GM23338 (cell line): Measurements from ENCODE around the gene ATP6V1G3. TPM values are rescaled to one million over a fixed set of nuclear protein-coding genes. Genes with fewer than 3 reads are reported as not detected.

Source experiments
- ATAC-seq: fragments of 200-7000 bp; cut with Tn5 transposase; 3 replicates; pipeline ENCODE4 v1.9.1; 2020
- DNase-seq: peaks from one replicate; pipeline ENCODE4 v3.0.0-alpha.2; 2015; ENCODE audit warnings: low spot score
- H2AFZ ChIP-seq: fragments of 200-600 bp; sonication (generic); 2 replicates; pipeline ENCODE4 v1.8.0; 2016; ENCODE audit warnings: antibody characterized with exemption, mild to moderate bottlenecking, moderate library complexity
- H3F3A ChIP-seq: fragments of 200-600 bp; sonication (generic); replicated peaks from 2 replicates; pipeline ENCODE4 v1.8.0; 2017; ENCODE audit warnings: antibody characterized with exemption, mixed run types, low read depth
- H3K27ac ChIP-seq: fragments of 200-600 bp; sonication (generic); 2 replicates; pipeline ENCODE4 v1.6.1; 2016; ENCODE audit warnings: low read depth
- H3K27me3 ChIP-seq: fragments of 200-600 bp; sonication (generic); 2 replicates; pipeline ENCODE4 v1.8.0; 2016; ENCODE audit warnings: mild to moderate bottlenecking, mixed run types, moderate library complexity; ENCODE audit not compliant: insufficient read depth
- H3K36me3 ChIP-seq: fragments of 200-600 bp; sonication (generic); 2 replicates; pipeline ENCODE4 v1.8.0; 2016; ENCODE audit warnings: mild to moderate bottlenecking; ENCODE audit not compliant: insufficient read depth
- H3K4me1 ChIP-seq: fragments of 200-600 bp; sonication (generic); 2 replicates; pipeline ENCODE4 v1.8.0; 2016; ENCODE audit warnings: mild to moderate bottlenecking, moderate library complexity; ENCODE audit not compliant: insufficient read depth
- H3K4me2 ChIP-seq: fragments of 200-600 bp; sonication (generic); 2 replicates; pipeline ENCODE4 v1.7.1; 2017; ENCODE audit warnings: mixed run types
- H3K4me3 ChIP-seq: fragments of 200-600 bp; sonication (generic); 2 replicates; pipeline ENCODE4 v1.6.1; 2016; ENCODE audit warnings: mixed run types
- H3K79me2 ChIP-seq: fragments of 200-600 bp; sonication (generic); replicated peaks from 2 replicates; pipeline ENCODE4 v1.8.0; 2017; ENCODE audit warnings: mild to moderate bottlenecking; ENCODE audit not compliant: insufficient read depth
- H3K9me2 ChIP-seq: fragments of 200-600 bp; sonication (generic); 2 replicates; pipeline ENCODE4 v1.8.0; 2017; ENCODE audit not compliant: insufficient read depth
- H4K20me1 ChIP-seq: fragments of 200-600 bp; sonication (generic); replicated peaks from 2 replicates; pipeline ENCODE4 v1.8.0; 2017; ENCODE audit warnings: mild to moderate bottlenecking; ENCODE audit not compliant: insufficient read depth
- H3K27ac Mint-ChIP-seq: 2 replicates; pipeline ENCODE4 v1.8.0; 2020; ENCODE audit warnings: inconsistent platforms, mild to moderate bottlenecking, moderate library complexity, mixed read lengths
- H3K27me3 Mint-ChIP-seq: 3 replicates; pipeline ENCODE4 v1.8.0; 2022; ENCODE audit warnings: low read depth, mild to moderate bottlenecking, moderate library complexity, mixed read lengths, inconsistent platforms; ENCODE audit not compliant: insufficient read depth, poor library complexity
- H3K36me3 Mint-ChIP-seq: 3 replicates; pipeline ENCODE4 v1.8.0; 2021; ENCODE audit warnings: low read depth, mild to moderate bottlenecking, inconsistent platforms, moderate library complexity, mixed read lengths
- H3K4me1 Mint-ChIP-seq: 3 replicates; pipeline ENCODE4 v1.8.0; 2020; ENCODE audit warnings: mild to moderate bottlenecking, inconsistent platforms, mixed read lengths
- H3K4me3 Mint-ChIP-seq: 3 replicates; pipeline ENCODE4 v1.8.0; 2021; ENCODE audit warnings: moderate library complexity, mild to moderate bottlenecking, inconsistent platforms, mixed read lengths
- H3K9me3 Mint-ChIP-seq: 3 replicates; pipeline ENCODE4 v1.8.0; 2020; ENCODE audit warnings: moderate library complexity, mild to moderate bottlenecking, inconsistent platforms, mixed read lengths
- CREB1 ChIP-seq: fragments of 250-450 bp; sonication (Bioruptor Pico); IDR thresholded peaks from 2 replicates; pipeline ENCODE4 v1.5.0; 2020; ENCODE audit warnings: low read depth, mild to moderate bottlenecking, moderate library complexity
- CTCF ChIP-seq, 2 experiments: fragments of 200-600 bp in 1 of 2; sonication (generic) in 1 of 2; conservative IDR thresholded peaks; 2 replicates each; pipeline versions ENCODE4 v1.5.1 to v1.6.1; 2016 to 2017; ENCODE audit warnings: antibody characterized with exemption in 2 of 2, low read depth in 2 of 2, mild to moderate bottlenecking in 2 of 2, moderate library complexity in 1 of 2
- ETS1 ChIP-seq: IDR thresholded peaks from 2 replicates; pipeline ENCODE4 v1.6.1; 2016; ENCODE audit warnings: antibody characterized with exemption
- EZH2phosphoT487 ChIP-seq: fragments of 200-600 bp; sonication (generic); IDR thresholded peaks from one replicate; pipeline ENCODE4 v1.8.1; 2018; ENCODE audit warnings: antibody characterized with exemption; ENCODE audit not compliant: unreplicated experiment
- JUNB ChIP-seq: IDR thresholded peaks from one replicate; pipeline ENCODE4 v1.6.1; 2016; ENCODE audit warnings: antibody characterized with exemption; ENCODE audit not compliant: unreplicated experiment
- NANOG ChIP-seq: IDR thresholded peaks from 2 replicates; pipeline ENCODE4 v1.6.1; 2016; ENCODE audit warnings: antibody characterized with exemption, borderline replicate concordance
- POLR2AphosphoS5 ChIP-seq: IDR thresholded peaks from 2 replicates; pipeline ENCODE4 v1.6.1; 2016; ENCODE audit warnings: antibody characterized with exemption, low read depth
- STAT1 ChIP-seq: IDR thresholded peaks from one replicate; pipeline ENCODE4 v1.6.1; 2016; ENCODE audit warnings: antibody characterized with exemption; ENCODE audit not compliant: unreplicated experiment
- ZNF331 ChIP-seq: fragments of 250-450 bp; sonication (Bioruptor Pico); IDR thresholded peaks from 2 replicates; pipeline ENCODE4 v1.5.0; 2020; ENCODE audit warnings: low read depth, mild to moderate bottlenecking, moderate library complexity
- polyA plus RNA-seq: library from polyadenylated mRNA; unstranded; fragments of >200 nt; fragmentation: Nextera tagmentation; extraction: Ambion mirVana; gene quantifications from 2 replicates; pipeline ENCODE4 v1.2.1, GENCODE V29; 2016
- total RNA-seq: library from RNA; depleted of rRNA; stranded (reverse); fragments of >200 nt; shearing (Covaris generic); gene quantifications from 2 replicates; pipeline ENCODE4 v1.2.3, GENCODE V29; 2014

Gene ATP6V1G3
- total and polyA plus RNA-seq, 2 experiments from 2014 or later, result not detected

- TF ChIP-seq STAT1, result no peak
- TF ChIP-seq CREB1, result no peak
- no peak for TF ChIP-seq POLR2AphosphoS5
- TF ChIP-seq NANOG, result no peak
- no peak for TF ChIP-seq CTCF (conservative IDR thresholded peaks at IDR 0.05; ENCODE audit: low read depth in 2 of 2)
- no peak for TF ChIP-seq ZNF331 (CRISPR knock-in tag)
These were observed 53.6 kb downstream of the ATP6V1G3 start (continued) for GRCh38 chr1:198486903-198487302.

- Mint-ChIP-seq H3K27me3 (no peaks in the 10 kb centered on the region), H3K4me3 (no peak overlapping the region), H3K36me3 (no peaks in the 10 kb centered on the region), H3K9me3 (no peaks in the 10 kb centered on the region), H3K4me1 (no peaks in the 10 kb centered on the region), H3K27ac (no peak overlapping the region)
- DNase-seq (no peak), ATAC-seq (no peak)
- no peak overlapping the region for H2AFZ ChIP-seq
- no peaks in the 10 kb centered on the region for H3K4me1 ChIP-seq
- no peaks in the 10 kb centered on the region for H3K9me2 ChIP-seq
- no peak overlapping the region for H3K27ac ChIP-seq
- no peak overlapping the region for H3K4me3 ChIP-seq
- TF ChIP-seq ZNF331 (CRISPR knock-in tag) (no peak), ETS1 (no peak), JUNB (no peak), POLR2AphosphoS5 (no peak)
- H3K4me2 ChIP-seq, result no peak overlapping the region
- no peaks in the 10 kb centered on the region for H4K20me1 ChIP-seq
- no peaks in the 10 kb centered on the region for H3K27me3 ChIP-seq
- H3K36me3 ChIP-seq, result no peaks in the 10 kb centered on the region
- no peaks in the 10 kb centered on the region for H3K79me2 ChIP-seq
- H3F3A ChIP-seq, result no peaks in the 10 kb centered on the region
These were observed 56.8 kb downstream of the ATP6V1G3 start for GRCh38 chr1:198483645-198484044.

GRCh38 chr1:198483006-198483405 lies 57.5 kb downstream of the ATP6V1G3 start:
- H3K9me3 Mint-ChIP-seq, result no peaks in the 10 kb centered on the region
- no peaks in the 10 kb centered on the region for H3K27me3 Mint-ChIP-seq
- no peak overlapping the region for H3K27ac Mint-ChIP-seq
- no peaks in the 10 kb centered on the region for H3K4me1 Mint-ChIP-seq
- H3K4me2 ChIP-seq, result no peak overlapping the region
- H3K27ac ChIP-seq, result no peak overlapping the region
- H3F3A ChIP-seq, result no peaks in the 10 kb centered on the region
- H3K36me3 Mint-ChIP-seq, result no peaks in the 10 kb centered on the region
- H4K20me1 ChIP-seq, result no peaks in the 10 kb centered on the region
- no peak overlapping the region for H3K4me3 Mint-ChIP-seq
- ATAC-seq, result no peak
- no peaks in the 10 kb centered on the region for H3K36me3 ChIP-seq
- H2AFZ ChIP-seq, result no peak overlapping the region
- H3K4me1 ChIP-seq, result no peaks in the 10 kb centered on the region
- TF ChIP-seq NANOG (no peak), ZNF331 (CRISPR knock-in tag) (no peak), EZH2phosphoT487 (no peak)
- no peak for DNase-seq
- no peaks in the 10 kb centered on the region for H3K9me2 ChIP-seq
- H3K27me3 ChIP-seq, result no peaks in the 10 kb centered on the region
- H3K79me2 ChIP-seq, result no peaks in the 10 kb centered on the region
- no peak overlapping the region for H3K4me3 ChIP-seq
